RWPE2 (cell line): ENCODE data around the gene UBE3A.

Experiments used
- ATAC-seq: fragments of 200-7000 bp; cut with Tn5 transposase; 3 replicates; pipeline ENCODE4 v1.9.1; 2021; ENCODE audit warnings: low read depth
- DNase-seq: peaks from one replicate; pipeline ENCODE4 v3.0.0-alpha.2; 2020; ENCODE audit warnings: low spot score
- H3K27ac ChIP-seq: fragments of 450-650 bp; 2 replicates; pipeline ENCODE4 v1.5.1; 2017; ENCODE audit warnings: mild to moderate bottlenecking; ENCODE audit not compliant: poor library complexity, severe bottlenecking
- H3K27me3 ChIP-seq: fragments of 250-450 bp; sonication (Bioruptor Pico); 2 replicates; pipeline ENCODE4 v1.5.1; 2021; ENCODE audit warnings: mild to moderate bottlenecking, moderate library complexity; ENCODE audit not compliant: insufficient read depth, poor library complexity, severe bottlenecking
- H3K36me3 ChIP-seq: fragments of 250-450 bp; sonication (Bioruptor Pico); 2 replicates; pipeline ENCODE4 v1.5.1; 2020; ENCODE audit warnings: low read depth, mild to moderate bottlenecking, moderate library complexity
- H3K4me1 ChIP-seq: fragments of 250-450 bp; sonication (Bioruptor Pico); 2 replicates; pipeline ENCODE4 v1.5.1; 2021; ENCODE audit warnings: mild to moderate bottlenecking, moderate library complexity; ENCODE audit not compliant: insufficient read depth, poor library complexity, severe bottlenecking
- H3K4me3 ChIP-seq: fragments of 250-450 bp; sonication (Bioruptor Pico); 2 replicates; pipeline ENCODE4 v1.5.1; 2021; ENCODE audit warnings: mild to moderate bottlenecking, moderate library complexity; ENCODE audit not compliant: severe bottlenecking
- H3K9me3 ChIP-seq: fragments of 250-450 bp; sonication (Bioruptor Pico); 2 replicates; pipeline ENCODE4 v1.5.1; 2021; ENCODE audit warnings: mild to moderate bottlenecking, moderate library complexity; ENCODE audit not compliant: severe bottlenecking
- CTCF ChIP-seq: fragments of 450-650 bp; IDR thresholded peaks from one replicate; pipeline ENCODE4 v1.5.1; 2017; ENCODE audit warnings: mild to moderate bottlenecking, moderate library complexity; ENCODE audit not compliant: poor library complexity, severe bottlenecking

UBE3A gene

DNA sequence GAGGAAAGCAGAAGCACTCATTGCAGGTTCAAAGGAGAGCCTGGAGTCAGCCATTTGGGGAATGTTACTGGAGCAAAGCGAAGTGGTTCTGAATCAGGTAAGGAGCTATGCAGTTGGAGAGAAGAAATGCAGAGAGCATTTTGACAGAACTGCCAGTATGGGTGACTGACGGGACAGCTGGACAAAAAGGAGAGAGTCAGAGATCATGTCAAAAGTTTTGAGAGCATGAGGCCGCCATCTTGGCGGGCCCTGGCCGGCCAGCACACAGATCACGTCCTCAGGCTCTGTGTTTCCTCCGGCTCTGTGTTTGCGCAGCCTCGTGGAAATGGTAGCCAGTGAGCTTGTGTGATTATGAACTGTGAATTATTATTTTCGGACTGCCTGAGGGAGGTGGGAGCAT, 29.8 kb upstream of the UBE3A start:
- H3K27ac ChIP-seq = no peak overlapping the region
- no peak for ATAC-seq
- no peak for TF ChIP-seq CTCF
- H3K4me3 ChIP-seq = no peak overlapping the region
- no peak for DNase-seq
- H3K36me3 ChIP-seq = no peaks in the 10 kb centered on the region
- H3K27me3 ChIP-seq = peaks cover 6% of the 10 kb centered on the region
- no peaks in the 10 kb centered on the region for H3K4me1 ChIP-seq
- H3K9me3 ChIP-seq = no peaks in the 10 kb centered on the region

- Histone ChIP-seq H3K4me3 (no peak overlapping the region), H3K36me3 (no peaks in the 10 kb centered on the region), H3K4me1 (no peaks in the 10 kb centered on the region), H3K9me3 (no peaks in the 10 kb centered on the region), H3K27ac (no peak overlapping the region), H3K27me3 (peaks cover 6% of the 10 kb centered on the region)
- no peak for ATAC-seq
- TF ChIP-seq CTCF = no peak
- DNase-seq = no peak
Observed at GRCh38 chr15:25465835-25466234, 27.0 kb upstream of the UBE3A start.

DNA sequence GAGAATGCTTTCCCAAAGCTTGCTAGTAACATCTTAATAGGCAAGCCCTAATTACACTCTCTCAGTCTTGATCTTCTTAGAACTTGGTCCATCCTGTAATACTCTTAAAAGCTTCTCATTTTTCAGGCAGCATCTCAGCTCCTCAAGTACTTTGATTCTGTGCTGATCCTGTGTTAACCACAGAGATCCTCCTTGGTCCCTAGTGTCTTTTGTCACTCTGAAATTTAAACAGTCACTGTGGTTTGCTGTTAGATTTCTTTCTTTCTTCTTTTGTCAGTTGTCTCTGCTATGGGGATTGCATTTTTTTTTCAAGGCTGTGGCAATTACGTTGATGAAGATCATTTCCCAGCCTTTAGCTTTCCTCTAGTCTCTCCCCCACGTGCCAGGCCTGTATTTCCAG, 26.0 kb upstream of the UBE3A start:
- H3K36me3 ChIP-seq = no peaks in the 10 kb centered on the region
- H3K4me3 ChIP-seq = no peak overlapping the region
- H3K27ac ChIP-seq = no peak overlapping the region
- no peaks in the 10 kb centered on the region for H3K27me3 ChIP-seq
- DNase-seq = no peak
- no peak for TF ChIP-seq CTCF
- no peaks in the 10 kb centered on the region for H3K4me1 ChIP-seq
- ATAC-seq = no peak; the same call in 2 of the 3 replicates
- H3K9me3 ChIP-seq = no peaks in the 10 kb centered on the region

GRCh38 chr15:25464383-25464782, 25.6 kb upstream of the UBE3A start:
- Histone ChIP-seq H3K4me1 (no peaks in the 10 kb centered on the region), H3K27me3 (no peaks in the 10 kb centered on the region), H3K4me3 (no peak overlapping the region), H3K36me3 (no peaks in the 10 kb centered on the region), H3K9me3 (no peaks in the 10 kb centered on the region), H3K27ac (no peak overlapping the region)
- ATAC-seq (no peak), DNase-seq (no peak)
- no peak for TF ChIP-seq CTCF

- Histone ChIP-seq H3K27me3 (no peaks in the 10 kb centered on the region), H3K27ac (no peak overlapping the region), H3K4me1 (no peaks in the 10 kb centered on the region), H3K4me3 (no peak overlapping the region), H3K36me3 (no peaks in the 10 kb centered on the region; the same call in 1 of the 2 replicates), H3K9me3 (no peaks in the 10 kb centered on the region)
- DNase-seq (no peak), ATAC-seq (no peak)
- no peak for TF ChIP-seq CTCF
Observed at GRCh38 chr15:25456196-25456595, 17.4 kb upstream of the UBE3A start.
